ENCODE measurements around the gene ANKH.

GRCh38 chr5:14665949-14666348, 205.6 kb downstream of the ANKH start:
- TF ChIP-seq POLR2A (IDR thresholded peaks at IDR 0.05; ENCODE audit: low read depth) (no peak), CTCF (IDR thresholded peaks at IDR 0.05) (no peak), EP300 (IDR thresholded peaks at IDR 0.05) (no peak)
